Tibial artery (tissue), 4 donors: Measurements from ENCODE around the gene USP19.
A peak's percentile ranks its signal among the peaks of the same experiment; 100 is the strongest.

Experiments used
- DNase-seq, 2 donors: peaks; one replicate each; pipeline ENCODE4 v3.0.0-alpha.2; 2019
- H3K27ac ChIP-seq, 2 donors: fragments of 200-600 bp; sonication (generic) in 1 of 2; 1 replicate in 1 of 2; 2 replicates in 1 of 2; pipeline ENCODE4 v1.5.1; 2018 to 2019; ENCODE audit warnings: mild to moderate bottlenecking in 1 of 2
- H3K27me3 ChIP-seq, 2 donors: fragments of 200-600 bp; sonication (generic) in 1 of 2; one replicate each; pipeline versions ENCODE4 v1.5.1 to v1.6.0; 2016 to 2019
- H3K36me3 ChIP-seq, 3 donors: fragments of 200-600 bp; sonication (generic) in 2 of 3; one replicate each; pipeline ENCODE4 v1.5.1; 2016 to 2019; ENCODE audit warnings: mild to moderate bottlenecking in 2 of 3
- H3K4me1 ChIP-seq, 4 donors: fragments of 200-600 bp; sonication (generic) in 2 of 4; 1 replicate in 3 of 4; 2 replicates in 1 of 4; pipeline ENCODE4 v1.5.1; 2016 to 2019
- H3K4me3 ChIP-seq, 2 donors: fragments of 200-600 bp; sonication (generic) in 1 of 2; 1 replicate in 1 of 2; 2 replicates in 1 of 2; pipeline ENCODE4 v1.5.1; 2018 to 2019; ENCODE audit warnings: mild to moderate bottlenecking in 2 of 2
- H3K9me3 ChIP-seq, 3 donors: fragments of 200-600 bp; sonication (generic) in 1 of 3; one replicate each; pipeline ENCODE4 v1.5.1; 2016 to 2019
- intact Hi-C: fragments of 100-400 bp; cut with DNase I; formaldehyde crosslinking; loops from one replicate; pipeline ENCODE4 v1.15.0; 2023; ENCODE audit warnings: low total_unique reads
- TF ChIP-seq, protein P1 (sequence below), 2 experiments: fragments of 200-600 bp in 1 of 2; fragments of 450-650 bp in 1 of 2; IDR thresholded peaks; one replicate each; pipeline ENCODE4 v1.5.1; 2017 to 2019; ENCODE audit warnings: antibody characterized with exemption in 2 of 2, mild to moderate bottlenecking in 1 of 2, moderate library complexity in 1 of 2

USP19 gene

DNA sequence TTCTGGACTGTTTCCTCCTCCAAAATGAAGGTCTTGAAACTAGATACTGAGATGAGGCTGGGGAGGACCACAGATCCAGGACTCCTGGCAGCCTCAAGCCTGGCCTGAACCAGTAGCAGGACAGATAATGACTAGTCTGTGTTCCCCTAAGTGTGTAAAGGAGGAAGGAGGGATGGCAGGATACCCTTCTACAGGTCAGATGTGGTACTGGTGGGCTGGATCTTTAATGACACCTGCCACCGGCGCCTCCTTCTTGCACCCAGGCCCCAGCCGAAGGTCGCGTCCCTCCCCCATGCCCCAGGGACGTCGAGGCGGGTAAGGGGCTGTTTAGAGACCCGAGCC lies 556 bp downstream of the USP19 start:
- no peak for DNase-seq
- H3K4me1 ChIP-seq = peaks cover 5 to 26% (median 20%) of the 10 kb centered on the region in 4 donors
- peak overlapping the region; percentile 80 to 83 for H3K4me3 ChIP-seq
- H3K36me3 ChIP-seq = peaks cover 72 to 81% (median 80%) of the 10 kb centered on the region in 3 donors
- no peaks in the 10 kb centered on the region for H3K9me3 ChIP-seq
- intact Hi-C loops = no loop called here
- no peaks in the 10 kb centered on the region for H3K27me3 ChIP-seq
- H3K27ac ChIP-seq = peak overlapping the region; percentile 91 to 96
- TF ChIP-seq, protein P1, sequence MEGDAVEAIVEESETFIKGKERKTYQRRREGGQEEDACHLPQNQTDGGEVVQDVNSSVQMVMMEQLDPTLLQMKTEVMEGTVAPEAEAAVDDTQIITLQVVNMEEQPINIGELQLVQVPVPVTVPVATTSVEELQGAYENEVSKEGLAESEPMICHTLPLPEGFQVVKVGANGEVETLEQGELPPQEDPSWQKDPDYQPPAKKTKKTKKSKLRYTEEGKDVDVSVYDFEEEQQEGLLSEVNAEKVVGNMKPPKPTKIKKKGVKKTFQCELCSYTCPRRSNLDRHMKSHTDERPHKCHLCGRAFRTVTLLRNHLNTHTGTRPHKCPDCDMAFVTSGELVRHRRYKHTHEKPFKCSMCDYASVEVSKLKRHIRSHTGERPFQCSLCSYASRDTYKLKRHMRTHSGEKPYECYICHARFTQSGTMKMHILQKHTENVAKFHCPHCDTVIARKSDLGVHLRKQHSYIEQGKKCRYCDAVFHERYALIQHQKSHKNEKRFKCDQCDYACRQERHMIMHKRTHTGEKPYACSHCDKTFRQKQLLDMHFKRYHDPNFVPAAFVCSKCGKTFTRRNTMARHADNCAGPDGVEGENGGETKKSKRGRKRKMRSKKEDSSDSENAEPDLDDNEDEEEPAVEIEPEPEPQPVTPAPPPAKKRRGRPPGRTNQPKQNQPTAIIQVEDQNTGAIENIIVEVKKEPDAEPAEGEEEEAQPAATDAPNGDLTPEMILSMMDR (IDR thresholded peaks at IDR 0.05) = no peak

DNA sequence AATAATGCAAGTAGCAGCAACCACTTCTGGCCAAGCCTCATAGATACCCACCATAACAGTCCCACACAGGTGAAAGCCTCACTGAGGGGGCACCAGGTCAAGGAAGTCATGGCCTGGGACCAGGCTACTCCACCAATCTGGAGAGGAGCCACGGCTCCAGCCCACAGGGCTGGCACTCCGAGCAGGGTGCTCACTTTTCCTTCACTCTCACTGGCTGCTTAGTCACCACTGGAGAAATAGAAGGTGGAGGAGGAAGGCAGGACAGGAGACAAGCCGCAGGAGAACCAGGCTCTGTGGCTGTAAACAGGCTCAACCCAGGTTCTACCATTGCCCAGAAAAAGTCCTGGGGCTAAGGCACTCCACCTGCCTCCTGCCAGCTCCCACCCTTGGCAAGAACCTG lies 1.2 kb downstream of the USP19 start:
- DNase-seq = no peak
- Histone ChIP-seq H3K4me1 (peaks cover 5 to 26% (median 20%) of the 10 kb centered on the region in 4 donors), H3K36me3 (peaks cover 72 to 81% (median 80%) of the 10 kb centered on the region in 3 donors), H3K27ac (peak overlapping the region; percentile 91 to 96), H3K4me3 (peak overlapping the region; percentile 80 to 83), H3K27me3 (no peaks in the 10 kb centered on the region), H3K9me3 (no peaks in the 10 kb centered on the region)
- intact Hi-C loops = no loop called here
- TF ChIP-seq, protein P1 (IDR thresholded peaks at IDR 0.05) = no peak

DNA sequence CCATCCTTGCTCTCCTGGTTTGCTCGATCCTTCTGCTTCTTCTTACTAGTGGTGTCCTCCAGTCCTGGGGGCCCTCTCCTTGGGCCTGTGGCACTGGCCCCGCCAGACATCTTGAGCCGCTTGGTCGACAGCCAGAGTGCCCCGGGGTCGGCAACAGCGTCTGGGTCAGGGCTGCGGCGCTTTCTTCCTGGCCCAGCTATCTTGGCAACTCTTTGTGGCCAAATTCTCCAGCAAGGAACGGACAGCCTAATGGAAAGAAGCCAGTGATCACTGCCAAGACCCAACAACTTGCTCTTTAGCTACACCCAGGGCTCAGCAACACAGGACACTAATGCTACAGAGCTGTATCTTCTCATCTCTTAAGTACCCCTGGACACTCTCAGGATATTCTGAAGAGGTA lies 1.6 kb downstream of the USP19 start:
- DNase-seq = no peak

DNA sequence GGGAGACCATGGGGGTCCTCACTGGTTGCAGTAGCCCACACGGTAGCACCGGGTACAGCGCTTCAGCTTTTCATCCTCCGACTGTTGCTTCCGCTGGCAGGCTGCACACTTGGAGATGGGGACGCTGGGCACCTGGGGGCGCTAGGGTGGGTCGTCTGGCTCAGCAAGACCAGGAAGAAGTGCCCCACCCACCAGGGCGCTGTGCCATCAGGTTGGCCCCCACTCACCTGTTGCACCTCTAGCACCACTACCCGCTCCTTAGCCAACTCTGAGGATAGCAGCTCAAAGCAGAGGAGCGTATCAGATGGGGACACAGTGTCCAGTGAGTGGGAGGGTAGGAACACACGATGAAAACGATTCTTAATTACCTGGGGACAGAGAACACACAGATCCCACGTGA lies 8.4 kb downstream of the USP19 start:
- Histone ChIP-seq H3K27me3 (no peaks in the 10 kb centered on the region), H3K4me3 (no peak overlapping the region), H3K9me3 (no peaks in the 10 kb centered on the region), H3K36me3 (peaks cover 90 to 99% (median 95%) of the 10 kb centered on the region in 3 donors), H3K27ac (no peak overlapping the region), H3K4me1 (no peaks in the 10 kb centered on the region)
- no peak for DNase-seq
- intact Hi-C loops = no loop called here
- TF ChIP-seq, protein P1 (IDR thresholded peaks at IDR 0.05) = no peak

More for the DNA sequence above, 1.6 kb downstream of the USP19 start:
- Histone ChIP-seq H3K4me1 (peaks cover 5 to 26% (median 20%) of the 10 kb centered on the region in 4 donors), H3K36me3 (peaks cover 72 to 81% (median 80%) of the 10 kb centered on the region in 3 donors), H3K9me3 (no peaks in the 10 kb centered on the region), H3K4me3 (peak overlapping the region; percentile 80 to 83), H3K27ac (peak overlapping the region; percentile 91 to 96), H3K27me3 (no peaks in the 10 kb centered on the region)
- TF ChIP-seq, protein P1 (IDR thresholded peaks at IDR 0.05) = no peak
- intact Hi-C loops = no loop called here

DNA sequence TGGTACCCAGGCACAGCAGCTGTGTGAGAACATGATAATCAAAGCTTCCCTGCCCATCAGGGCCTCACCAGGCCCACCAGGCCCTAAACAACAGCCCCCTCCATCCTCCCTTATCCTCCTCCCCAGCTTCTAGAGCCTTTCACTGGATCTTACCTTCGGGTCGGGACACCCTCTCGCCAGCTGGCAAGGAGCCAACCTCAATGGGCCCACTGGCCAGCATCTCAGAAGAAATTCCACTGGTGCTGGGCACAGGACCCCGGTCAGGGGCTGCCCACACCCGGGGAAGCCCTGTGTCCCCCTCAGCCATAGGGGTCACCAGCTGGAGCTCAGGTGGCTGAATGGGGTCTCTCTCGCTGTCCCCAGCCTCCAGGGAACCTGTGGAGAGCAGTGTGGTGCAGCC lies 9.3 kb downstream of the USP19 start:
- TF ChIP-seq, protein P1 (IDR thresholded peaks at IDR 0.05) = no peak
- no peak overlapping the region for H3K4me3 ChIP-seq
- H3K27me3 ChIP-seq = no peaks in the 10 kb centered on the region
- H3K9me3 ChIP-seq = no peaks in the 10 kb centered on the region
- intact Hi-C loops = no loop called here
- no peaks in the 10 kb centered on the region for H3K4me1 ChIP-seq
- no peak for DNase-seq
- peaks cover 81 to 92% (median 86%) of the 10 kb centered on the region in 3 donors for H3K36me3 ChIP-seq
- H3K27ac ChIP-seq = no peak overlapping the region

DNA sequence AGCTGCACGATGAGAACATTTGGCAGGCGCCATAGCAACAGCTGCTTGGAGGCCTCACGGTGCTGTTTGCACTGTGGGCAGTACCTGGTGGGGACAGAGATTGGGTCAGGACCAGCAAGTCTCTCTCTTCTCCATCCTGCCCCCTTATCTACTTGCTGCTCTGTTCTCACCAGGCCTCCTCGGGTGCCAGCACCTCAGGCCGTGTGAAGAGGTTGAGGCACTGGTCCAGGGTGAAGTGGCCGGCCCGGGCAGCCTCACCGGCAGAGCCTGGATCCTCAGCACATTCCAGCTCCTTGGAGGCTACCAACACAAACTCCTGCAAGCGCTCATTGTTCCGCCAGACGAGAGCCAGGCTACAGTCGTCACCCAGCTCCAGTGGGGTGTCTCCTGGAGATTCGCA lies 9.8 kb downstream of the USP19 start:
- H3K27me3 ChIP-seq = no peaks in the 10 kb centered on the region
- intact Hi-C loops = no loop called here
- no peaks in the 10 kb centered on the region for H3K9me3 ChIP-seq
- no peak overlapping the region for H3K4me3 ChIP-seq
- H3K27ac ChIP-seq = no peak overlapping the region
- no peak for DNase-seq
- TF ChIP-seq, protein P1 (IDR thresholded peaks at IDR 0.05) = no peak
- peaks cover 75 to 87% (median 80%) of the 10 kb centered on the region in 3 donors for H3K36me3 ChIP-seq
- peaks cover 0 to 5% (median 2%) of the 10 kb centered on the region in 4 donors for H3K4me1 ChIP-seq
